ACC112 (cell line): ENCODE results near the gene ENDOG.

Experiments
- H2AFZ ChIP-seq: fragments of 200-600 bp; sonication (generic); one replicate; pipeline ENCODE4 v1.6.0; 2017; ENCODE audit warnings: antibody characterized with exemption, low read length; ENCODE audit not compliant: unreplicated experiment
- H3K27ac ChIP-seq: fragments of 200-600 bp; sonication (generic); 2 replicates; pipeline ENCODE4 v1.5.1; 2014; ENCODE audit warnings: low read depth, mild to moderate bottlenecking, antibody characterized with exemption, low read length, moderate library complexity
- H3K27me3 ChIP-seq: fragments of 200-600 bp; sonication (generic); 2 replicates; pipeline ENCODE4 v1.6.1; 2014; ENCODE audit warnings: mild to moderate bottlenecking, antibody characterized with exemption, low read length, moderate library complexity, mixed read lengths; ENCODE audit not compliant: insufficient read depth
- H3K36me3 ChIP-seq: fragments of 200-600 bp; sonication (generic); 2 replicates; pipeline ENCODE4 v1.6.1; 2016; ENCODE audit warnings: mild to moderate bottlenecking, antibody characterized with exemption, low read length, moderate library complexity, mixed read lengths; ENCODE audit not compliant: insufficient read depth
- H3K4me1 ChIP-seq: fragments of 200-600 bp; sonication (generic); one replicate; pipeline ENCODE4 v1.6.1; 2016; ENCODE audit warnings: low read length, mixed read lengths; ENCODE audit not compliant: insufficient read depth, unreplicated experiment, control insufficient read depth
- H3K4me3 ChIP-seq: fragments of 200-600 bp; sonication (generic); 2 replicates; pipeline ENCODE4 v1.5.1; 2014; ENCODE audit warnings: mild to moderate bottlenecking, low read depth, low read length
- H3K79me2 ChIP-seq: fragments of 200-600 bp; sonication (generic); one replicate; pipeline ENCODE4 v1.6.0; 2016; ENCODE audit warnings: low read length; ENCODE audit not compliant: control insufficient read depth, unreplicated experiment, insufficient read depth

ENDOG gene

GRCh38 chr9:128800061-128800460 lies 18.2 kb upstream of the ENDOG start:
- Histone ChIP-seq H2AFZ (no peak overlapping the region), H3K79me2 (no peaks in the 10 kb centered on the region), H3K36me3 (peaks cover 13% of the 10 kb centered on the region; the same call in 1 of the 2 replicates), H3K4me3 (no peak overlapping the region), H3K27me3 (no peaks in the 10 kb centered on the region), H3K4me1 (no peaks in the 10 kb centered on the region), H3K27ac (no peak overlapping the region)

- H3K79me2 ChIP-seq, result no peaks in the 10 kb centered on the region
- no peak overlapping the region for H3K4me3 ChIP-seq
- H3K27me3 ChIP-seq, result no peaks in the 10 kb centered on the region
- H2AFZ ChIP-seq, result no peak overlapping the region
- no peaks in the 10 kb centered on the region for H3K4me1 ChIP-seq
- peaks cover 17% of the 10 kb centered on the region; the same call in 1 of the 2 replicates for H3K36me3 ChIP-seq
- H3K27ac ChIP-seq, result no peak overlapping the region
Measured at GRCh38 chr9:128802482-128802881, 15.8 kb upstream of the ENDOG start.

GRCh38 chr9:128805661-128806060 lies 12.6 kb upstream of the ENDOG start:
- peaks cover 7% of the 10 kb centered on the region; the same call in 1 of the 2 replicates for H3K36me3 ChIP-seq
- no peaks in the 10 kb centered on the region for H3K4me1 ChIP-seq
- H3K27ac ChIP-seq, result no peak overlapping the region
- H3K79me2 ChIP-seq, result no peaks in the 10 kb centered on the region
- H3K27me3 ChIP-seq, result no peaks in the 10 kb centered on the region
- H2AFZ ChIP-seq, result no peak overlapping the region
- no peak overlapping the region for H3K4me3 ChIP-seq

- Histone ChIP-seq H2AFZ (no peak overlapping the region), H3K4me1 (no peaks in the 10 kb centered on the region), H3K27ac (no peak overlapping the region), H3K36me3 (peaks cover 4% of the 10 kb centered on the region; the same call in 1 of the 2 replicates), H3K4me3 (no peak overlapping the region), H3K79me2 (no peaks in the 10 kb centered on the region), H3K27me3 (no peaks in the 10 kb centered on the region)
Measured at GRCh38 chr9:128807827-128808226, 10.5 kb upstream of the ENDOG start.

GRCh38 chr9:128808543-128808942 lies 9.8 kb upstream of the ENDOG start:
- no peaks in the 10 kb centered on the region for H3K4me1 ChIP-seq
- H3K36me3 ChIP-seq, result peaks cover 4% of the 10 kb centered on the region; the same call in 1 of the 2 replicates
- no peaks in the 10 kb centered on the region for H3K27me3 ChIP-seq
- no peaks in the 10 kb centered on the region for H3K79me2 ChIP-seq
- no peak overlapping the region for H3K27ac ChIP-seq
- no peak overlapping the region for H2AFZ ChIP-seq
- H3K4me3 ChIP-seq, result no peak overlapping the region

GRCh38 chr9:128809036-128809599 lies 9.2 kb upstream of the ENDOG start:
- H3K4me3 ChIP-seq, result no peak overlapping the region
- H3K27me3 ChIP-seq, result no peaks in the 10 kb centered on the region
- H3K27ac ChIP-seq, result no peak overlapping the region
- H3K36me3 ChIP-seq, result peaks cover 4% of the 10 kb centered on the region; the same call in 1 of the 2 replicates
- H3K79me2 ChIP-seq, result no peaks in the 10 kb centered on the region
- H3K4me1 ChIP-seq, result no peaks in the 10 kb centered on the region
- H2AFZ ChIP-seq, result no peak overlapping the region

GRCh38 chr9:128809831-128810230 lies 8.5 kb upstream of the ENDOG start:
- Histone ChIP-seq H3K4me1 (no peaks in the 10 kb centered on the region), H3K79me2 (no peaks in the 10 kb centered on the region), H3K27ac (no peak overlapping the region), H3K27me3 (no peaks in the 10 kb centered on the region), H3K4me3 (no peak overlapping the region), H3K36me3 (peaks cover 4% of the 10 kb centered on the region; the same call in 1 of the 2 replicates), H2AFZ (no peak overlapping the region)

- H3K79me2 ChIP-seq, result no peaks in the 10 kb centered on the region
- H3K4me1 ChIP-seq, result no peaks in the 10 kb centered on the region
- no peaks in the 10 kb centered on the region for H3K27me3 ChIP-seq
- no peak overlapping the region for H2AFZ ChIP-seq
- H3K4me3 ChIP-seq, result no peak overlapping the region
- peaks cover 1% of the 10 kb centered on the region; the same call in 1 of the 2 replicates for H3K36me3 ChIP-seq
- no peak overlapping the region for H3K27ac ChIP-seq
Measured at GRCh38 chr9:128810873-128811272, 7.4 kb upstream of the ENDOG start.

GRCh38 chr9:128818839-128819715 lies 777 bp downstream of the ENDOG start:
- H2AFZ ChIP-seq, result peak overlapping the region; percentile 73
- H3K79me2 ChIP-seq, result peaks cover 3% of the 10 kb centered on the region
- peak overlapping the region; percentile 94 for H3K4me3 ChIP-seq
- no peak overlapping the region for H3K27ac ChIP-seq
- H3K36me3 ChIP-seq, result no peaks in the 10 kb centered on the region
- H3K4me1 ChIP-seq, result peaks cover 5% of the 10 kb centered on the region
- no peaks in the 10 kb centered on the region for H3K27me3 ChIP-seq

- Histone ChIP-seq H3K27ac (no peak overlapping the region), H3K4me1 (peaks cover 5% of the 10 kb centered on the region), H3K79me2 (peaks cover 3% of the 10 kb centered on the region), H3K36me3 (peaks cover 4% of the 10 kb centered on the region; the same call in 1 of the 2 replicates), H3K4me3 (peak overlapping the region; percentile 94; the same call in 1 of the 2 replicates), H3K27me3 (no peaks in the 10 kb centered on the region), H2AFZ (no peak overlapping the region)
Measured at GRCh38 chr9:128819716-128820664, 1.7 kb downstream of the ENDOG start.
